Activated CD8-positive, alpha-beta memory T cell treated with anti-CD3 and anti-CD28 coated beads for 1 hour (primary cell): ENCODE results near the gene PGA5.
A peak's percentile ranks its signal among the peaks of the same experiment; 100 is the strongest.
"Not testable (repeated sequence)": the region's sequence is repeated elsewhere in the genome, so short reads cannot be mapped to it uniquely, and the experiment has no call there.

Experiments used
- DNase-seq, 2 donors: peaks; one replicate each; pipeline ENCODE4 v3.0.0-alpha.2; 2020; ENCODE audit warnings: low read depth in 1 of 2; ENCODE audit errors: extremely low read depth in 1 of 2

The PGA5 gene

GRCh38 chr11:61222692-61223091, 18.3 kb upstream of the PGA5 start:
- DNase-seq: not testable (repeated sequence)

GRCh38 chr11:61226457-61227137, 14.4 kb upstream of the PGA5 start:
- not testable (repeated sequence) for DNase-seq

- not testable (repeated sequence) for DNase-seq
Measured at GRCh38 chr11:61229458-61229857, 11.5 kb upstream of the PGA5 start.

GRCh38 chr11:61231033-61231432, 9.9 kb upstream of the PGA5 start:
- not testable (repeated sequence) for DNase-seq

- DNase-seq: not testable (repeated sequence)
Measured at GRCh38 chr11:61231585-61231984, 9.4 kb upstream of the PGA5 start.

- DNase-seq: not testable (repeated sequence)
Measured at GRCh38 chr11:61232548-61233145, 8.3 kb upstream of the PGA5 start.

- not testable (repeated sequence) for DNase-seq
Measured at GRCh38 chr11:61237130-61237529, 3.8 kb upstream of the PGA5 start.

- not testable (repeated sequence) for DNase-seq
Measured at GRCh38 chr11:61240288-61240687, 687 bp upstream of the PGA5 start.

- not testable (repeated sequence) for DNase-seq
Measured at GRCh38 chr11:61241526-61241925, 551 bp downstream of the PGA5 start.

GRCh38 chr11:61245284-61245964, 4.4 kb downstream of the PGA5 start:
- not testable (repeated sequence) for DNase-seq

- not testable (repeated sequence) for DNase-seq
Measured at GRCh38 chr11:61248071-61248470, 7.1 kb downstream of the PGA5 start.

GRCh38 chr11:61249201-61249600, 8.2 kb downstream of the PGA5 start:
- DNase-seq: not testable (repeated sequence)

- not testable (repeated sequence) for DNase-seq
Measured at GRCh38 chr11:61250796-61251765, 10.1 kb downstream of the PGA5 start.

GRCh38 chr11:61252332-61252731, 11.4 kb downstream of the PGA5 start:
- not testable (repeated sequence) for DNase-seq

GRCh38 chr11:61254403-61255025, 13.5 kb downstream of the PGA5 start:
- DNase-seq: peak; percentile 8 to 29

- no peak for DNase-seq
Measured at GRCh38 chr11:61256710-61257482, 15.9 kb downstream of the PGA5 start.

- no peak for DNase-seq
Measured at GRCh38 chr11:61258546-61258945, 17.6 kb downstream of the PGA5 start.

GRCh38 chr11:61259363-61259762, 18.4 kb downstream of the PGA5 start:
- no peak for DNase-seq

- DNase-seq: no peak
Measured at GRCh38 chr11:61264371-61264770, 23.4 kb downstream of the PGA5 start.

- no peak for DNase-seq
Measured at GRCh38 chr11:61264795-61265194, 23.8 kb downstream of the PGA5 start.
